NB4 (cell line): Measurements from ENCODE around the gene SEPTIN5.

Experiments
- DNase-seq: peaks from one replicate; pipeline ENCODE4 v3.0.0; 2010; ENCODE audit warnings: low read depth
- H3K4me3 ChIP-seq: one replicate; pipeline ENCODE4 v1.5.1; 2011; ENCODE audit warnings: mild to moderate bottlenecking, low read depth, low read length, moderate library complexity
- MAX ChIP-seq: IDR thresholded peaks from 2 replicates; pipeline ENCODE4 v1.6.1; 2011; ENCODE audit warnings: low read depth, low read length
- MYC ChIP-seq: IDR thresholded peaks from 2 replicates; pipeline ENCODE4 v1.6.1; 2011; ENCODE audit warnings: low read depth, low read length
- POLR2A ChIP-seq: IDR thresholded peaks from 2 replicates; pipeline ENCODE4 v1.6.1; 2011; ENCODE audit warnings: mild to moderate bottlenecking; ENCODE audit not compliant: insufficient read length; ENCODE audit errors: extremely low read depth
- TF ChIP-seq, protein P1 (sequence below): IDR thresholded peaks from one replicate; pipeline ENCODE4 v1.5.1; 2012; ENCODE audit warnings: low read depth, low read length

Gene SEPTIN5

GRCh38 chr22:19764636-19765476 is 50.6 kb downstream of the SEPTIN5 start:
- no peak for DNase-seq
- no peak overlapping the region for H3K4me3 ChIP-seq
- TF ChIP-seq POLR2A, result no peak
- TF ChIP-seq MYC, result peak; percentile 48; the same call in 1 of the 2 replicates
- TF ChIP-seq MAX, result no peak
- TF ChIP-seq, protein P1, sequence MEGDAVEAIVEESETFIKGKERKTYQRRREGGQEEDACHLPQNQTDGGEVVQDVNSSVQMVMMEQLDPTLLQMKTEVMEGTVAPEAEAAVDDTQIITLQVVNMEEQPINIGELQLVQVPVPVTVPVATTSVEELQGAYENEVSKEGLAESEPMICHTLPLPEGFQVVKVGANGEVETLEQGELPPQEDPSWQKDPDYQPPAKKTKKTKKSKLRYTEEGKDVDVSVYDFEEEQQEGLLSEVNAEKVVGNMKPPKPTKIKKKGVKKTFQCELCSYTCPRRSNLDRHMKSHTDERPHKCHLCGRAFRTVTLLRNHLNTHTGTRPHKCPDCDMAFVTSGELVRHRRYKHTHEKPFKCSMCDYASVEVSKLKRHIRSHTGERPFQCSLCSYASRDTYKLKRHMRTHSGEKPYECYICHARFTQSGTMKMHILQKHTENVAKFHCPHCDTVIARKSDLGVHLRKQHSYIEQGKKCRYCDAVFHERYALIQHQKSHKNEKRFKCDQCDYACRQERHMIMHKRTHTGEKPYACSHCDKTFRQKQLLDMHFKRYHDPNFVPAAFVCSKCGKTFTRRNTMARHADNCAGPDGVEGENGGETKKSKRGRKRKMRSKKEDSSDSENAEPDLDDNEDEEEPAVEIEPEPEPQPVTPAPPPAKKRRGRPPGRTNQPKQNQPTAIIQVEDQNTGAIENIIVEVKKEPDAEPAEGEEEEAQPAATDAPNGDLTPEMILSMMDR, result no peak

GRCh38 chr22:19765477-19766239 is 51.4 kb downstream of the SEPTIN5 start:
- DNase-seq, result peak; percentile 83
- TF ChIP-seq MAX (no peak), POLR2A (no peak), MYC (no peak; the same call in 1 of the 2 replicates)
- TF ChIP-seq, protein P1, result no peak
- H3K4me3 ChIP-seq, result peak overlapping the region; percentile 25

DNA sequence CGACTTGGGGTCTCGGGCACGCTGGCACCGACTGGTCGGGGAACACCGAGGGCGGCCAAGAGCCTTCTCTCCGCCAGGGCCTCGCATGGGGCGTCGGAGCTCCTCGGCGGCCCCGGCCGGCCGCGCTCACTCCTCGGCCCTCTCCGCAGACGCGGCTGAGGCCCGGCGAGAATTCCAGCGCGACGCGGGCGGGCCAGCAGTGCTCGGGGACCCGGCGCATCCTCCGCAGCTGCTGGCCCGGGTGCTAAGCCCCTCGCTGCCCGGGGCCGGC is 51.9 kb downstream of the SEPTIN5 start:
- H3K4me3 ChIP-seq, result peak overlapping the region; percentile 25
- peak; percentile 59 for DNase-seq
- TF ChIP-seq, protein P1, result no peak
- TF ChIP-seq MAX, result no peak
- TF ChIP-seq MYC, result no peak
- TF ChIP-seq POLR2A, result peak; percentile 22

DNA sequence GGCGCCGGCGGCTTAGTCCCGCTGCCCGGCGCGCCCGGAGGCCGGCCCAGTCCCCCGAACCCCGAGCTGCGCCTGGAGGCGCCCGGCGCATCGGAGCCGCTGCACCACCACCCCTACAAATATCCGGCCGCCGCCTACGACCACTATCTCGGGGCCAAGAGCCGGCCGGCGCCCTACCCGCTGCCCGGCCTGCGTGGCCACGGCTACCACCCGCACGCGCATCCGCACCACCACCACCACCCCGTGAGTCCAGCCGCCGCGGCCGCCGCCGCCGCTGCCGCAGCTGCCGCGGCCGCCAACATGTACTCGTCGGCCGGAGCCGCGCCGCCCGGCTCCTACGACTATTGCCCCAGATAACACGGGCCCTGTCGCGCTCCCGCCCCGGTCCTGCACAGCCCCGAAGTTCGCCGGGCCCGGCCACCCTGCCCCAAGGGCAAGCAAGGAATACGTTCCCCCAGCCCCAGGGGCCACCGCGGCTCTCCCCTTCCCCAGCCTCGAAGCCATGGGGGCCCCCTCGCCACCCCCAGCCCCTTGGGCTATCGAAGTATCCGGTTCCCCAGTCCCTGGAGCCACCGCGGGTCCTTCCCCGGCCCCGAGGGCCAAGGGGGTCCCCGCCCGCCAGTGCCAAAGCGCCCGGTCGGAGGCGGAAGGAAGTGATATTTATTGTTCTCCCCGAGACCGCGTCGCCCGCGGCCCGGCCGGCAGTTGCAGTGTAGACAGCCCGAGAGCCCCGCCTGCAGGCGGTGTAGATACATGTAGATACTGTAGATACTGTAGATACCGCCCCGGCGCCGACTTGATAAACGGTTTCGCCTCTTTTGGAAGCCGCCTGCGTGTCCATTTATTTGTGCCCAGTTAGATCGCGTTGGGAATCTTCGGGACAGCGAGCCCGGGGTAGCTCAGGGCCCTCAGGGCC is 52.5 kb downstream of the SEPTIN5 start:
- no peak for TF ChIP-seq MAX
- no peak for TF ChIP-seq POLR2A
- no peak for TF ChIP-seq MYC
- TF ChIP-seq, protein P1, result peak; percentile 50
- DNase-seq, result peak; percentile 91
- H3K4me3 ChIP-seq, result peak overlapping the region; percentile 46
